ENCODE data around the gene NCAPH2.

The NCAPH2 gene

DNA sequence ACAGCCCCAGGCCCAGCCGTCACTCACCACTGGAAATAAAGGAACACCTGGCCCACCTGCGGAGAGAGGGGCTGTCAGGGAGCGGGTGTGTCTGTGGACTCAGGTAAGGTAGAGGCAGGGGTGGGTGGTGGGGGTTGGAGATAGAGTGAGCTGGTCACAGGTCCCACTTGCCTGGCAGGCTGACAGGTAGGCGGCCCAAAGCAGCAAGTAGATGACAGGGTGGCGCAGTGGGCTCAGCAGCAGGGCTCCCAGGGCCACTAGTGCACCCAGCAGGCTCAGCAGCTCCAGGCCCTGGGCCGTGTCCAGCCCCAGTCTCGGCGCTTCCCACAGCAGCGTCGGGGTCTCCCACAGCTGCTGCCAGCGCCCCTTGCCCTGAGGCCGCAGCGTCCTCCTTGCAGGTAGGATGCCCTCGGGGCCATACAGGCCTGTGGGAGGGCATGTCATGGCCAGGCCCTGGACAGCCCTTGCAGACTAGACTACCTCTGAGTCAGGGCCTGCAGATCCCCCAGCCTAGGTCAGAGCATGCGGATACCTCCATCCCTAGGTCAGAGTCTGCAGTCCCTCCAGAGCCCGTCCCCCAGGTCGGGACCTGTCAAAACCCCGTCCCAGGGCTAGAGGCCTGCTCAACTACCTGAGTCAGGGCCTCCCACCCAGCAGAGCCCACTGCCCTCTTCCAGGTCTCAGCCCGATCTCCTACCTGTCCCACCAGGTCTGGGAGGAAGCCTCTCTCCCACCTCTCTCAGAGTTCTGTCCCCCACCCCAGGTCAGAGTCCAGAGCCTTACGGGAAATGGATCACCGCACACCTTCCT lies 1.2 kb upstream of the NCAPH2 start:
- TF ChIP-seq, protein P1, sequence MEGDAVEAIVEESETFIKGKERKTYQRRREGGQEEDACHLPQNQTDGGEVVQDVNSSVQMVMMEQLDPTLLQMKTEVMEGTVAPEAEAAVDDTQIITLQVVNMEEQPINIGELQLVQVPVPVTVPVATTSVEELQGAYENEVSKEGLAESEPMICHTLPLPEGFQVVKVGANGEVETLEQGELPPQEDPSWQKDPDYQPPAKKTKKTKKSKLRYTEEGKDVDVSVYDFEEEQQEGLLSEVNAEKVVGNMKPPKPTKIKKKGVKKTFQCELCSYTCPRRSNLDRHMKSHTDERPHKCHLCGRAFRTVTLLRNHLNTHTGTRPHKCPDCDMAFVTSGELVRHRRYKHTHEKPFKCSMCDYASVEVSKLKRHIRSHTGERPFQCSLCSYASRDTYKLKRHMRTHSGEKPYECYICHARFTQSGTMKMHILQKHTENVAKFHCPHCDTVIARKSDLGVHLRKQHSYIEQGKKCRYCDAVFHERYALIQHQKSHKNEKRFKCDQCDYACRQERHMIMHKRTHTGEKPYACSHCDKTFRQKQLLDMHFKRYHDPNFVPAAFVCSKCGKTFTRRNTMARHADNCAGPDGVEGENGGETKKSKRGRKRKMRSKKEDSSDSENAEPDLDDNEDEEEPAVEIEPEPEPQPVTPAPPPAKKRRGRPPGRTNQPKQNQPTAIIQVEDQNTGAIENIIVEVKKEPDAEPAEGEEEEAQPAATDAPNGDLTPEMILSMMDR (IDR thresholded peaks at IDR 0.05; ENCODE audit: insufficient read depth, low read depth, low read length, missing control alignments) = no peak
- DNase-seq (ENCODE audit: low read depth) = no peak

DNA sequence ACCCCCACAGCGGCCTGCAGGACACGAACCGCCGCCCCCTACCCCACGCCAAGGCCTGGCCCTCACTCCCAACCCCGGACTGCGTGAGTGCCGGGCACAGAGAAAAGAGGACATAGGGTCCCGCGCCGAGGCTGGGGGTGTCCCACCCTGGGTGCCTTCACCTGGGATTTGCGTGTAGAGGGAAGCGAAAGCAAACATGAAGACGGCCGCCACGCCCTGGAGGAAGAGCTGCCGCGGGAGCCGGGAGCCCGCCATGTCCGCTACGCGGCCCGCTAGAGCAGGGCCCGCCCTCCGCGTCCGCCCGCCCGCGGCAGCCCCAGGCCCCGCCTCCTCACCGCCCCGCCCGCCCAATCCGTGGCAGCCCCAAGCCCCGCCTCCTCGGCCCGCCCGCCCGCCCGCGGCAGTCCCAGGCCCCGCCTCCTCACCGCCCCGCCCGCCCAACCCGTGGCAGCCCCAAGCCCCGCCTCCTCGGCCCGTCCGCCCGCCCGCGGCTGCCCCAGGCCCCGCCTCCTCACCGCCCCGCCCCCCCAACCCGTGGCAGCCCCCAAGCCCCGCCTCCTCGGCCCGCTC lies 518 bp upstream of the NCAPH2 start, which contains the start of gene LMF2:
Gene LMF2 (minus strand): TSS at position 282 of the 570 bp plus-strand sequence. CDS start 27 bp downstream, at position 255.
- DNase-seq (ENCODE audit: low read depth) = peak; percentile 87
- H3K4me3 ChIP-seq (ENCODE audit: low read length) = peak within 1 kb of the TSS; percentile 90
- TF ChIP-seq, protein P1 (IDR thresholded peaks at IDR 0.05; ENCODE audit: insufficient read depth, low read depth, low read length, missing control alignments) = no peak

More for the DNA sequence above, 1.2 kb upstream of the NCAPH2 start:
- peak overlapping the region; percentile 90 for H3K4me3 ChIP-seq (ENCODE audit: low read length)

DNA sequence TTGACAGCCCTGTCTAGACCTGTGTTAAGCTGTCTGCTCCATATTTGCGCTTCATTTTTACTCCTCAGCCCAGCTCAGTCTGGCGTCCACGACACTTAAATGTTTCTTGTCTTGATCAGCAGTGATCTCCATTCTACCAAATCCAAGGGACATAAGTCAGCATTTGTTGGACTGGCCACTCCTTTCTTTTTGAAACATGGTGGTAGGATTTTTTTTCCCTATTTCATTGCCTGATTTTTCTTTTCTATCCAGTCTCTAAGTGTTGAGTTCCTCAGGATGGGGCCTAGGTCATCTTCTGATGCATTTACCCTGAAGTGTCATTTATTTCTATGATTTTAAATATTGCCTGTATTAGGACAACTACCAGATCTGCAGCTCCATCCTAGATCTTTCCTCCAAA lies 873 bp downstream of the NCAPH2 start:
- TF ChIP-seq, protein P1 (IDR thresholded peaks at IDR 0.05; ENCODE audit: insufficient read depth, low read depth, low read length, missing control alignments) = no peak
- DNase-seq (ENCODE audit: low read depth) = no peak
- H3K4me3 ChIP-seq (ENCODE audit: low read length) = peak overlapping the region; percentile 65

DNA sequence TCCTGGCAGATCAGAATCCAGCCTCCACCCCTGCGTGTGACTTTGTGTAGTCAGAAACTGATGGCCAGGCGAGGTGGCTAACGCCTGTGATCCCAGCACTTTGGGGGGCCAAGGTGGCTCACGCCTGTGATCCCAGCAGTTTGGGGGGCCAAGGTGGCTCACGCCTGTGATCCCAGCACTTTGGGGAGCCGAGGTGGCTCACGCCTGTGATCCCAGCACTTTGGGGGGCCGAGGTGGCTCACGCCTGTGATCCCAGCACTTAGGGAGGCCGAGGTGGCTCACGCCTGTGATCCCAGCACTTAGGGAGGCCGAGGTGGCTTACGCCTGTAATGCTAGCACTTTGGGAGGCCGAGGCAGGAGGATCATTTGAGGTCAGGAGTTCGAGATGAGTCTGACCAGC lies 5.2 kb downstream of the NCAPH2 start:
- DNase-seq (ENCODE audit: low read depth) = no peak
- TF ChIP-seq, protein P1 (IDR thresholded peaks at IDR 0.05; ENCODE audit: insufficient read depth, low read depth, low read length, missing control alignments) = no peak

DNA sequence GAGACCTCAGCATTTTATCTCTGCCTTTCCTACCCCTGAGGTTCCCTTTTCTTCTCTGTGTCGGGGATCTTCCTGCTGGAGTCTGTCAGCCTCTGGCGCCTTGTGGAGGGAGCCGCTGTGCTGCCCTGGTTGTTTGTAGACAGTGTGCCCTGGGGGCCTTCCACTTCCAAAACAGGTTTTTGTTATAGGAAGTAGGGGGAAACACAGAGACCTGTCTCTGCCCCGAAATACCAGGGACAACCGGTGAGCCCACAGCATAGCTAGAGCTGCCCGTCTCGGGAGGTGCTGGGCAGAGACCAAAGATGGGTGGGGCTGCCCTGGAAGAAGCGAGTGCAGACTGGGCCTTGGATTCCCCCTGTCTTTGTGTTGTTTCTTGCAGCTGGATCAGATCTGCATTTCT lies 8.0 kb downstream of the NCAPH2 start:
- no peak for DNase-seq (ENCODE audit: low read depth)
- TF ChIP-seq, protein P1 (IDR thresholded peaks at IDR 0.05; ENCODE audit: insufficient read depth, low read depth, low read length, missing control alignments) = no peak
- H3K4me3 ChIP-seq (ENCODE audit: low read length) = no peak overlapping the region

More for the DNA sequence above, 5.2 kb downstream of the NCAPH2 start:
- no peak overlapping the region for H3K4me3 ChIP-seq (ENCODE audit: low read length)

DNA sequence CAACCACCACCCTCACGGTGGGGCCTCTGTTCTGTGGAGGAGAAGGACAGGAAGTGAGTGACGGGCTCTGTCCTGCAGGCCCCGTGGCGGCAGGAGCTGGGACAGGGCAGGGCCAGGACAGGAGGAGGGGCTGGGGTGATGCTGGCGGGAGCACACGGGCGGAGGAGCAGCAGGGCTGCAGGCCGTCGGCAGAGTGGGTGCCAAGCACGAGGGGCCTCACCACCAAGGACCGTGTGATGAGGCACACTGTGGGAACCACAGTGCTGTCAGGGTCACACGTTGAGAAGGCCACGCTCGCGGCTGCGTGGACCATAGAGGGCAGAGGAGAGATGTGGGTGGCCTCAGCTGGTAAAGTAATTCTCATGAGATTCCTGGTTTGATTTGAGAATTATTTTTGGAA lies 8.9 kb downstream of the NCAPH2 start:
- no peak for DNase-seq (ENCODE audit: low read depth)
- TF ChIP-seq, protein P1 (IDR thresholded peaks at IDR 0.05; ENCODE audit: insufficient read depth, low read depth, low read length, missing control alignments) = no peak
- H3K4me3 ChIP-seq (ENCODE audit: low read length) = no peak overlapping the region
